Epidermal melanocyte (primary cell): ENCODE data around the gene PDGFRB.
"Not testable (repeated sequence)": the region's sequence is repeated elsewhere in the genome, so short reads cannot be mapped to it uniquely, and the experiment has no call there.

Experiments used
- DNase-seq: peaks from one replicate; pipeline ENCODE4 v3.0.0; 2011; ENCODE audit warnings: low spot score; ENCODE audit not compliant: insufficient read length

The PDGFRB gene

DNA sequence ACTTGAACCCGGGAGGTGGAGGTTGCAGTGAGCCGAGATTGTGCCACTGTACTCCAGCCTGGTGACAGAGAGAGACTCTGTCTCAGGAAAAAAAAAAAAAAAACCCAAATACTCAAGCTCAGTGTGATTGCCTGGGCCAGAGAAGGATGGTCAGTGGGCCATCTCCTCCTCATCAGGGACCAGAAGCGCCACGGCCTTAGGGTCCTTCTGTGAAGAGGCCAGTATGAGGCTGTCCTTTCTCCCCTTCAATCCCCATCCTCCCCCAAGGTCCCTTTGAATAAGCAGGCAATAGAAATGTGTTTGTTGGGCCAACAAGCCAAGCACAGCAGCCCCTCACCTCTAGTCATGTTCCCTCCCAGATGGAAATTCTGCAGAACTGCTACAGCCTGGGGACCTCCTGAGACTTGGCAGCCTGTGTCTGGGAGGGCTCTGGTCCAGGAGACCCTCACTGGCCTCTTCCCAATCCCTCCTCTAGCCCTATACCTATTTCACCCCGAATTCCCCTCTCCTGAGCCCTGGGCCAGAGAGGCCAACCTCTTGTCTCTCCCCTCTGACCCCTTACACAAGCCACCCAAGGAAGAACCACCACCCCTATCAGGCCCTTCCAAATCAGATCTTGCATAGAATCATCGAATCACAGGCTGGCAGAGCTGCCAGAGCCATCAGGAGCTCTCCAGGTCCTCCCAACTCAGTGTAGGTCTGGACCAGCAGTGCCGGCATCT is 70.3 kb downstream of the PDGFRB start:
- no peak for DNase-seq

- DNase-seq = not testable (repeated sequence)
Measured at GRCh38 chr5:150084754-150085153, 70.9 kb downstream of the PDGFRB start.

DNA sequence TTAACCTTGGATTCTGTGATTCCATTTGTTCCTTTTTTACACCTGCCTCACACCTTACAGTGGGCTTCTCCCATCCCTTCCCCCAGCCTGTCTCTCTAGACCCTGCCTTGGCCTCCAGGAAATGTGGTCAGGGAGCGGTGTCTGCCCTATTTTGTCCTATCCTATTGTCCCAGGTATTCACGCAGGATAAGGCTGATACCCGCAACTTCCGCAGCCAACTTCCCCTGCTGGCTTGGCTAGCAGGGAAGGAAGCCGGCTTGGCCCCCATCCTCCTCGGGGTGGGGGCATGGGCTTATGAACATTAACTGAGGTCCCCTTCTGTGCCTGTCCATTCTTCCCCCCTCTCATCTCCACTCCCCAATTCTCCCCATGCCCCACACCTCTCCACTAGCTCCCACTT is 72.8 kb downstream of the PDGFRB start:
- DNase-seq = no peak

DNA sequence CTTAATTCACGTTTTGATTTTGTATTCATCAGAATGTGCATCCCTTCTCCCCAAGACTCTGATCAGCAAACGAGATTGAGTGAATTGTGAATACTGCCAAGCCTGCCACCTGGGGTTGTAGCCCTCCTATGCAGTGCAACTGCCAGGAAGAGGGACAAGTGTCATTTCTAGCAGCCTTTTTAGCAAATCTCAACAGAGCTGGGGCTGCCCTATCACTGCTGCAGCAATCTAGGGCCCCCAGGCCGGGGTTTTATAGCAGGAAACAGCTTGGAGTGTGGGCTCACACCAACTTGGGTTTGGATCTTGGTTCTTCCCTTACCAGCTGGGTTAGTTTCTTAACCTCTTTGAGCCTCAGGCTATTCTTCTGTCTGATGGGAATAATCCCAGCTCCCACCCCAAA is 73.3 kb downstream of the PDGFRB start:
- no peak for DNase-seq

DNA sequence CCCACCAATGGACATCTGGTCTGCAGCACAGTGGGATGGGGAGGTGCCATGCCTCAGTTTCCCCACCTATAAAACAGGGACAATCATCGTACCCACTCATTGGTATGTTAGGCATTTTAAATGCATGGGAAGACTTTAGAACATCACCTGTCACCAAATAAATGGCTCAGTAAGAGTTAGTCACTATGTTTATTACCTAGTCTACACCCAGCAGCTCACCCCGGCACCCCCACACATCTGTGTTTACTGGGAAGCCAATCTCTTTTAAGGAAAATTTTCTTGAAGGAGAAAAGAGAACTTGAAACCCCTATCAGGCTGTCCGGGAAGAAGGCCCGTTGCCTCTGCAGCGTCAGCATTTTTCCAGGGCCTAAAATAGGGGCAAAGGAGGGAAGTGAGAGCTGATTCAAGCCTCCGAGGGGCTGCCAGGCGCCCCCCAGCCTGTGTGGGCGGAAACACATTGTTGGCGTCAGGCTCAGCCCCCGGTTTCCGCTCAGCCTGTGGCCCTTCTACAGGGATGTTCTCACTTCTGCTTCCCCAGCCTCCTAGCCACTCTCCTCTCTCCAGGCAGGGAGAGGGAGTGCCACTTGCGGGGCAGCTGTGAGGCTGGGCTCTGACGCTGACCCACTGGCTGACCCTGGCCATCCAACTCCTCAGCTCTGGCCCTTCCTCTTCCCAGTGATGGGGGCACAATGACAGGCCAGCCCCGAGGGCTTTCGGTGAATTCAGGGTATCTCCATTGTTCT is 73.9 kb downstream of the PDGFRB start:
- no peak for DNase-seq

DNA sequence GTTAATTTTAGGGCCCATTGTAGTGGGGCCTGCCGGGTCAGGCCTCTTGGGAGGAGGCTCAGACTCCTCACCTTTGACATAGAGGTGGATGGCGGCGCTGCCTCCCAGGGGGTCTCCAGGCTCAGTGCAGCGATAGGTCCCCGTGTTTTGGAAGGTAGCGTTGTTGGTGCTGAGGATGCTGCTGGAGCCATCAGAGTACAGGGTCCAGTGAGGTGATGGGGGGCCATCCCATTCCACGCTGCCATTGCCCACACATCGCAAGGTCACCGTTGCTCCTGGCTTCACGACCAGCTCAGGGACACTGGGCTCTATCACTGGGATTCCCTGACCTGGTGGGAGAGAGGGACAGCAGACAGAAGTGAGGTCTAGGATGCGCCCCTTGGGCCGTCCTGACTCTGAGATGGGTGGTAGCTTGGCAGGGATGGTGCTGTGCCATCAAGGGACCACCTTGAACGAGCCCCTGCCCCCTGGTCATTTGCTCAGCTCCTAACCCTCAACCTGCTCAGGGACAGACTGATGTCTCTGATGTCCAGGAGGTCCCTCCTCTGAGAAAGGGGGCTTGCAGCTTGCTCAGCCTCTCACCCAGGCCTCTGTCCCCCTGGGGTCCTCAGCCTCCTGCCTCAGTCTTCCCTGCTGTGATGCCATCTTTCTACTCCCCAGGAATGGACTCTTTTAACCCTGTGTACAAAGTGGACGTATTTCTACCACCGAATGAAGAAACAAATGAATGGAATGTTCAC is 74.8 kb downstream of the PDGFRB start:
- DNase-seq = no peak

- DNase-seq = no peak
Measured at GRCh38 chr5:150079909-150080461, 75.7 kb downstream of the PDGFRB start.

GRCh38 chr5:150078802-150079689 is 76.6 kb downstream of the PDGFRB start:
- DNase-seq = no peak

GRCh38 chr5:150077996-150078801 is 77.4 kb downstream of the PDGFRB start:
- DNase-seq = no peak

DNA sequence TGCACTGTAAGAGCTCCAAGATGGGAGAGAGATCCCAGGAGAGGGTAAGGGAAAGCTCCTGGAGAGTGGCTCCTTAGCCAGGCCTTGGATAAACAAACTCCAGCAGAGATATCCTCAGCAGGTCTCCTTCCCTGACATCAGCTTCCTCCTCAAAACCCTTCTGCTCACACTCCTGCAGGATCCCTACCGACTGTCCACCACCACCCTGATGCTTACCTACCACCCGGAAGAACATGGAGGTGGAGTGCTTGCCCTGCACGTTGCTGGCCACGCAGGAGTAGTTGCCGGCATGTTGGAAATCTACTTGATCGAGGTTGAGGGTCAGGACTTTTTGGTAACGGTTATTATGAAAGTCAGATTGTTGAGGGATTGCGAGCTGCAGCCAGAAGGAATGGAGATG is 78.6 kb downstream of the PDGFRB start:
- DNase-seq = no peak

- DNase-seq = no peak
Measured at GRCh38 chr5:150075806-150076205, 79.8 kb downstream of the PDGFRB start.

DNA sequence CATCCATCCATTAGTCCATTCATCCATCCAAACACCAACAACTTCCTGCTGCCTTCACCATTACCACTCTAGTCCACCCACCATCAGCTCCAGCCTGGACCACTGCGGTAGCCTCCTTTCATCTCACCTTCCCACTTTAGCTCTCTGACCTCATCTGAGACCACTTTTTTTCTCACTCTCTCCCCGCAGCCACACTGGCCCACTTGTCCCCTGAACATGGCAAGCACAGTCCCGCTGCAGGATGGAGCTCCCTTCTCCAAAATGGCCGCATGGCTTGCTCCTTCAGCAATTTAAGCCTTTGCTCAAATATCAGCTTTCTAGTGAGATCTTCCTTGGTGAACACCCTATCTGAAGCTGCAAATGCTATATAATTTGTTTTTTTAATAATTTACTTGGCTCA is 80.4 kb downstream of the PDGFRB start:
- no peak for DNase-seq

- DNase-seq = no peak
Measured at GRCh38 chr5:150073677-150074076, 82.0 kb downstream of the PDGFRB start.

- no peak for DNase-seq
Measured at GRCh38 chr5:150073086-150073625, 82.5 kb downstream of the PDGFRB start.

DNA sequence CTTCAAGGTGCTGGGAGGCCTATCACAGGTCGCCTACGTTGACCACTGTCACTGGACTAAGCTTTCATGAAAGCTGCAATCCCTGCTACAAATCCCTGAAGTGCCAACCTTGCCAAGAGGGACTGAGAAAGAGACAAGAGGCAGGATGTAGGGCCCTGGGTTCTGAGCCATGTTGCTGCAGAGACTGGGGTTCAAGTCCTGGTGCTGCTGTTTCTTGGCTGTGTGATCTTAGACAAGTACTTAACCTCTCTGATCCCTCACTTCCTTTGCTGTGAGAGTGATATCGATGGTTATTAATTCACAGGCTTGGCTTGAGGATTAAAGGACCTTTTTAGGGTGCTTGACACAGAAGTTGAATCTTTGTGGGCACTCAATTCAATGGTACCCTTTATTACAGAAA is 84.8 kb downstream of the PDGFRB start:
- DNase-seq = no peak

DNA sequence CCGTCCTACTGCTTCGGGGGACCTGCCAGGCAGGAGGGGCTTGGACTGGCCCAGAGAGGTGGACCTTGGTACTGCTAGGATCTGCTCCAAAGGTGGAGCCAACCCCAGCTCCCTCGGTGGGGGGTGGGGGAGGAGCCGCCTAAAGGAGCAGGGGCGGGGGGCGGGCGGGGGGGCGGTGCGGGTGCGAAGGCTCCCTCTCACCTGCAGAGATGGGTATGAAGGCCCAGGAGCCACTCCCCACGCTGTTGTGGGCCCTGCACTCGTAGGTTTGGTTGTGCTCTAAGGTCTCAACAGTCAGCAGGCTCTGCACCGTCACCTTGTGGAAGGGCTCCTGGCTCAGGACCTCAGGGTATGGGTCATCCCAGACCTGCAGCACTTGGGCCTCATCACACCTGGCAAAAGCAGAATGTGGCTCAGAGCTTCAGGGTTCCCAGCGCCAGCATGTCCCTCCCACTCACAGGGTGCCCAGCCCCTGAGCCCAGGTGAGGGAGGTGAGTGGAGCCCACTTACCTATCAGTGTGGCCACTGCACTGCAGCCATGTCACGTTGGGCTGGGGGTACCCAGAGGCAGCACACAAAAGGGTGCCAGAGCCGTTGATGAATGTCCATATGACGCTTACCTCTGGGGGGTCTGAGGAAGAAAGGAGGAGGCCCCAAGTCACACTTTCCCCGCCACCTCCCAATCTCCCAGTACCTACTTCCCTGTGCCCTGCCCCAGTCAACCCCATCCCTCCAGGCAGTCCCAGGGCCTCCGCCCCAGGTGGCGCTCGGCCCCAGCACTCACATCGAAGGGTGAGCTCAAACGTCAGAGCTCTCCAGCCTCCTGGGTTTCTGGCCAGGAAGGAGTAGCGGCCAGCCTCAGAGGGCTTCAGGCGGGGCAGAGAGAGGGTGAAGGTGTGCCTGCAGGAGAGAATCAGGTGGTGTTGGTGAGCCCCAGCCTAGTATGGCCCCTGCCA is 85.7 kb downstream of the PDGFRB start:
- no peak for DNase-seq

DNA sequence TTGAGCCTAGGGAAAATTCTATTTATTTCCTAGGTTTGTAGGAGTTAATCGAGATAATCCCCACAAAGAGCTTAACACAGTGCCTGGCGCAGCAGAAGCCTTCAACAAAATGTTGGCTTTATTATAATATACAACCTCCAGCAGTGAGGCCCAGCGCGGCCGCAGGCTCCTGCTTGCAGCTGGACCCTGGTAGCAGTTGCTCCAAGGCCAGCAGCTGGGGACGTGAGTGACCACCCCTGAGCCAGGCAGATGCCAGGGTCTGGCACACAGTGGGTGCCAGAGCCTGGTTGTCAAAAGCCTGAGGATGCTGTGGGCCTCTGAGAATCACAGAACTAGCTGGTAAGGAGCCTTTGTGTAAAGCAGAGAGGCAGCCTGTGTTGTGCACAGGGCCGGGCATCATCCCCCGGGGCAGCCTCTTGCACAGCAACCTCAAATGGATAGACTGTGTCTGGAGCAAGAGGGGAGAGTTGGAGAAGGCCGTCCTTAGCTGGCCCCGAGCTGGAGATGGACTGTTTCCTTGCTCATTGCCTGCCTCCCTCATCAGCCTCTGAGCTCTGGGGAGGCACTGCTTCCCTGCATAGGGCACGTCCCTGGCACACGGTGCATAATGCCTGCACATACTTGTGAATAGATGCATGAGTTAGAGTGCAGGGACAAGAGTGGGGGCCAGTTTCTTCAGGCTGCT is 86.5 kb downstream of the PDGFRB start:
- no peak for DNase-seq

DNA sequence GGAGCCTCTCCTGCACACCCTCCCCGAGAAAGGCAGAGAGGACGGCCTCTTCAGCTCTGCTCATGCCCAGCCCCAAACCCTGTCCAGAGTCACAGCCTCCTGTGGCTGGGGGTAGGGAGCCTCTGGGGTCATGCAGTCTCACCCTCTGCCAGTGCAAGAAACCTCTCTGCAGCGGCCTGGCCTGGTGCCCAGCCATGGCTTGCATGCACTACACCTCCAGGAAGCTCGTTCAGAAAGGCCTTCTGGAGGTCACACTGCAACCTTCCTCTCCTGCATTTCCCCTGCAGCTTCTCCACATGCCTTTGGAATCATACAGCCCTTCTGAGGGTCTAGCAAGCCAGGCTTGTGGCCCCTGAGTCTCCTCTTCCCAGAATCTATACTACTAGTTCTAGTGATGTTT is 87.2 kb downstream of the PDGFRB start:
- no peak for DNase-seq
